Amniotic epithelial cell (primary cell): Measurements from ENCODE around the gene BSCL2.
"Not testable (repeated sequence)": the region's sequence is repeated elsewhere in the genome, so short reads cannot be mapped to it uniquely, and the experiment has no call there.

Experiments
- DNase-seq: peaks from one replicate; pipeline ENCODE4 v3.0.0-alpha.2; 2010; ENCODE audit warnings: low read depth

Gene BSCL2

DNA sequence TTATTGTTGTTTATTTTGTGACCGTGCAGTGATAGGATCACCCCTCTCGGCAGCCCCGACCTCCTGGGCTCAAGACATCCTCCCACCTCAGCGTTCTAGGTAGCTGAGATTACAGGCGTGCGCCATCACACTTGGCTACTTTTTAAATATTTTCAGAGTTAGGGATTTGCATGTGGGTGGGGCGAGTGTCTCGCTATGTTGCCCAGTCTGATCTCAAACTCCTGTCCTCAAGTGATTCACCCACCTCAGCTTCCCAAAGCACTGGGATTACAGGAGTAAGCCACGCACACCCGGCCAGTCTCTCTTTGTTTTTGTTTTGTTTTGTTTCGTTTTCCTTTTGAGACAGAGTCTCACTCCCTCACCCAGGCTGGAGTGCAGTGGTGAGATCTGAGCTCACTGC lies 52.9 kb downstream of the BSCL2 start:
- no peak for DNase-seq

DNA sequence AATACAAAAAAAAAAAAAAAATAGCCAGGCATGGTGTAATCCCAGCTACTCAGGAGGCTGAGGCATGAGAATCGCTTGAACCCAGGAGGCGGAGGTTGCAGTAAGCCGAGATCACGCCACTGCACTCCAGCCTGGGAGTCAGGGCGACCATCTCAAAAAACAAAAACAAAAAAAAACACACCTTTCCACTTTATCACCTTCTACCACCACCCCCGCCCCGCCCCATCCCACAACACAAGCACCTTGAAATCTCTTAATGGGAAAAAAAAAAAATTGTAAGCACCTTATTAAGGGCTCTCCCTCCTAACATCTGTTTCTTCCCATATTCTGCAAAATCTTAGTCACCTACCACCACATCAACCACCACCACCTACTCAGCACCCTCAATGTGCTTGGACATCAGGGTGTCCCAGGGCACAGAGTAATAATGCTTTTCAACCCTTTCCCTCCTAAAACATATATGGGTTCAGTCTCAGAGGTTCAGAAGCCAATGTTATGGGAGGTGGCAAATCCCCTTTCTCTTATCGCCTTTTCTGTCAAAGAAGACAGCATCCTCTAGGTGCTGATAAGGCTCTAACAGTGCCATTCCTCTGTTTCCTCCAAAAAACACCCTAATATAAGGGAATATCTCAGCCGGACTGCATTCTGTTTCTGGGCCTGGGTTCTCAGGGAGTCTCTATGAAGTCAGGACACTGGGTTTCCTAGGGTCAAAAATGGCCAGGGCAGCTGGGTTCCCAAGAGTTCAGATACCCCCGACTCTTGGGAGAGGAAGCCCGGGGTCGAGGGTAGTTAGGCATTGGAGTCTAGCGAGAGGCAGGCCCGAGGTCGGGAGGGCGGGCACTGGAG lies 54.8 kb downstream of the BSCL2 start:
- no peak for DNase-seq

DNA sequence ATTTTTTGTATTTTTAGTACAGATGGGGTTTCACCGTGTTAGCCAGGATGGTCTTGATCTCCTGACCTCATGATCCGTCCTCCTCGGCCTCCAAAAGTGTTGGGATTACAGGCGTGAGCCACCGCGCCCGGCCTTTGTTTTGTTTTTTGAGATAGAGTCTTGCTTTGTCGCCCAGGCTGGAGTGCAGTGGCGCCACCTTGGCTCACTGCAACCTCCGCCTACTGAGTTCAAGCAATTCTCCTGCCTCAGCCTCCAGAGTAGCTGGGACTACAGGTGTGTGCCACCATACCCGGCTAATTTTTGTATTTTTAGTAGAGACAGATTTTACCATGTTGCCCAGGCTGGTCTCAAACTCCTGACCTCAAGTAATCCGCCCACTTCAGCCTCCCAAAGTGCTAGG lies 56.9 kb downstream of the BSCL2 start:
- not testable (repeated sequence) for DNase-seq

DNA sequence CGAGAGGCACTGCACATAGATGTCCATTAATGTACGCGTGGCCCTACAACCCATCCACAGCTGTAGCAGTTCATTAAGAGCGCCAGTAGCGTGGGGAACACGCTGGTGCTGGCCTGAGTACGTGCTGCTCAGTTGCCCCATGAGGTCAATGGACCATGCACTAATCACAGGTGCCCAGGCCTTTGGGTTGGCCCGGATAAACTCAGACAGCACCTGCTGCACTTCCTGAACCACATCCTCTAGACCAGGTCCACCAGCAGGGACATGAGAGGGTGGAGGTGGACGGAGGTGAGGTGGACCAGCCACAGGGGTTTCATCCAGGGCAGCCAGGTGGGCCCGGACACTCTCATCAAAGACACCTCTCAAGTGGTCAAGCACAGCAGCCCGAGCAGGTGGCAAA lies 57.7 kb downstream of the BSCL2 start:
- DNase-seq = no peak

DNA sequence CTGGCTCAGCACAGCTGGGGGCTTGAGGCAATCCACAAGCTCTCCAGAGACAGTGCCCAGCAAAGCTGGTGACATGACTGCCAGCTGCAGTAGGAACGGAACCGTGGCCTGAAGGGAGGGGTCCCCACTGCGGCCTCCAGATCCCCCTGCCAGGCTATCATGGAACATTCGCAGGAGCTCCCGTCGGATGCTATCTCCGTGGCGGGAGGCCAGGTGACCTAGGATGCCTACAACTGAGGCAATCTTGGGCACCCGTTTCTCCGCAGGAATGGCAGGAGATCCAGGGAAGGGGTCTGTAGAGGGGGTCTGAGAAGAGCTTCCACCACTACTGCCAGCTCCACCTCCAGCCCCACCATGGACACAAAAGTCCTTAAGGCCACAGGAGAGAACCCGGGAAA lies 58.3 kb downstream of the BSCL2 start:
- DNase-seq = no peak

DNA sequence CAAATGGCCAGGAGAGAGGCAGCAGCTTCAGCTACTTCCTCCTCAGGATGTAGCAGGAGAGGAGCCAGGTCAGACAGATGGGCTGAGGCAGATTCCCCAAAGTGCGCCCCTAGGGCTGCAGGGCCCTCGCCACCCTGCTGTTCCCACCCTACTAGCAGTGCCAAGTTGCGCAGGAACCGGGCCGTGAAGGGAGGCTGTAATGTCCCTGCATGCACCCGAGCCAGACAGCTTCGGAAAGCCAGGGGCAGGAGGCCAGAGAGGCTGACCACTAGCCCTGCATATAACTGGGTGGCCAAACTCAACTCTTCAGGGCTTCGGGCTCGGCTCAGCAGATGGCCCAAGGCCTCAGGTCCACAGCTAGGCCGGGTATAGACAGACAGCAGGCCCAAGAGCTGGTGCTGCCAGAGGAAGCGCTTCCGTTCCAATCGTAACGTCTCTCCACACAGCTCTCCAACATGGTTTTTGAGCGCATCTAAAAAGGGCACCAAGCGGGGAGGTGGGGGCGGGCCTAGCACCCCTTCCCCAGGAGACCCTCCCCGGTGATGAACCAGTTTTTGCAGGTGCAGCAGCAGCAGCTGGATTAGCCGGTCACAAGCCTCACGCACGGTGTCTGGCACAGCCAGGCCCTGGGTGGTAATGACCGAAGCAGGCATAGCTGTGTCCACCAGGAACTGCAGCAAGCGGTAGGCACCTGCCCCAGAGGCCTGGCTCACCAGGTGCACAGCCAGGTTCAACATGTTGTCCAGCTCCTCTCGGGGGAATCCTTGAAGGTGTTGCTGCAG lies 58.8 kb downstream of the BSCL2 start:
- DNase-seq = no peak

DNA sequence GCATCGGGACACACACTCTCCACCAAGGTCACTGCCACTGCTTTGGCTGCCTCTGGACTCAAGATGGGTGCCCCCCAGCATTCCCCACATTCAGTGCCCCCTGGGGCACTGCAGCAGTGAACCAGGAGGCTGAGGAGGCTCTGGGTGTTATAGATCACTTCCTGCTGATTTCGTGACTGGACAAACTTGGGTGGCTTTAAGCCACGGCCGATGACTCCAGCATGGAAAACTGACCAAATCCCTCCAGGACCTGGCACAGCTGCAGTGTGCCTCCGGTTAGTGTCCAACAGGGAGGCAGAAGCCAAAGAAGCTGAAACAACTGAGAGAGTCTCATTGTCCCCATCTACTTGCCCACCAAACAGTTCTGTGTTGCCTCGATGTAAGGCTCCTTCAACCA lies 59.6 kb downstream of the BSCL2 start:
- no peak for DNase-seq

DNA sequence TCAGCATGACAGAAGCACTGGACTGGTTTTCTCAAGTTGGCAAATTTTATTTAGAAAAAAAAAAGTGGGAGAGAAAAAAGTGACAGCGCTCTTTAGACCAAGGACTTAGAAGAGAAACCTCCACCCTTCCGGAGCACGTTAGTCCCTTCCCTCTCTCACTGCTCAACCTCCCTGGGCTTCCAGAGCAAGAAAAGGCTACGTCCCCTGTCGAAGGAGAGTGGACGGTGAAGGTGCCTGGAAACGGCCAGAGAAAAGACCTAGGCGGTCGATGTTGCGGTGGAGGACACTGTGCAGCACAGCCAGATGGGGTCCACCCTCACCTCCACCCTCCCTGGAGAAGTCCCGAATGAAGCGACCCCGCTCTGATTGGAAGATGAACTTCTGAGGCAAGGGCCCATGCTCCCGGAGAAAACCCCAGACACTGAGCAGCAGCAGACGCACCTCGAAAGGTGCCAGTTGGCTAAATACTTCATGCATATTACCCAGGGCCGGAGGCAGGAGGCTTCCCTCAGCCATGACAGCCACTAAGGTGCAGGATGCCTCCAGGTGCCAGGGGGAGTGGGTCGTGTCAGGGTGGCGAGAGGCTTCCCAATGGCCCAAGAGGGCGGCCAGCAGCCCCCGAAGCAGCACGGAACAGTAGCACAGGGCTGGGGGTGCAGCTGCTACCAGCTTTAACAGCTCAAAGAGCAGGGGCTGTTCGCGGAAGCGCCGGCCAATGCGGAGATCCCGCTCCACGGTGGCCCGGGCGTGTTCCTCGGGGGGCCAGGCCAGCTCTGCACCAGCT lies 60.2 kb downstream of the BSCL2 start:
- no peak for DNase-seq

DNA sequence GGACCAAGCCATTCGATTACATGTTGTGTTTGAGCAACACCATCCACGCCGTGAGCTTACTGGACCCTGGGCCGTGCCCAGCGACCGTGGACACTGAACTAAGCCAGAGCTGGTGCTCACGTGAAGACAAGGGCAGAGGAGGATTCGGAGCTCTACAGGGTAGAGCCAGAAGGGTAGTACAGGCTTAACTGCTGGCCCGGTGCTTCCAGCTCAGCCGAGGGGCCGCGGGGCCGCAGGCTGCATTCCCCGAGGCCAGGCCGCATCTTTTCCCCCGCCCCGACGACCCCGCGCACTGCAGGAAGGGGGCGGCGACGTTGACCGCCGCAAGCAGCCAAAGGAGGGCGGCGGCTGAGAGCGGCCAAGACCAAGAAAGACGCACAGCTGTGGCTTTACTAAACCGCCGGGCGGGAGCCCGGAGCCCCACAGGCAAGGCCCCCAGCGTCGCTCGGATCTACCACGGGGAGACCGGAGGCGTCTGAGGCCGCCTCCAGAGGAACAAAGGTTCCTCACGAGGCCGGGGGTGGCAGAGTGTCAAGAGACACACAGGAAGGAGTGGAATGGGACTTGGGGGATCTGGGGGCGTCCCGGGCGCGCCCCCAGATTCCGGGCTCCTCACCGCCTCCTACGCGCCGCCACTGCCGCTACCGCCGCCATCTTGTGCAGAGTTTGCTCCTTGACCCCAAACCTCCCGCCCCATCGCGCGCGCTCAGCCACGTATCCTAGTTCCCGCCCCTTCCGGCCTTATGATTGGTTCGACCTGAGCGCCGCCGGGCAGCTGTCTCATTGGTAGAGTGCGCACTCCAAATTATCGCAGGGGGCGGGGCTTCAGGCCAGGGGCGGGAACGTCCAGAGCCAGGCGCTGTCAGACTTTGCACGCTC lies 61.0 kb downstream of the BSCL2 start, which contains the start of gene GANAB:
Gene GANAB (minus strand): TSS at position 668 of the 879 bp plus-strand sequence. CDS start 14 bp downstream, at position 654.
- DNase-seq = peak; percentile 95

DNA sequence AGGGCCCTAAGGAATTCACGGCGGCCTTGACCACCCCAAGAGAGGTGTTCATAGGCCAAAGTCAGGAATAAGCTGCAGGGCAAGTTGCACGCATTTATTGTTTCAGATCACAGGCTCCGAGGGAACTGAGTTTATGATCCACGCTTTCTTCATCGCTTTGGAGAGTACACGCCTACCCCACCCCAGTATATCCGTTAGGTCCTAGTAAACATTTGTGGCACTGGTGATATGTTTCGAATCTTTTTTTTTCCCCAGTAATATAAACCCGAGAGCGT lies 61.6 kb downstream of the BSCL2 start:
- DNase-seq = no peak

DNA sequence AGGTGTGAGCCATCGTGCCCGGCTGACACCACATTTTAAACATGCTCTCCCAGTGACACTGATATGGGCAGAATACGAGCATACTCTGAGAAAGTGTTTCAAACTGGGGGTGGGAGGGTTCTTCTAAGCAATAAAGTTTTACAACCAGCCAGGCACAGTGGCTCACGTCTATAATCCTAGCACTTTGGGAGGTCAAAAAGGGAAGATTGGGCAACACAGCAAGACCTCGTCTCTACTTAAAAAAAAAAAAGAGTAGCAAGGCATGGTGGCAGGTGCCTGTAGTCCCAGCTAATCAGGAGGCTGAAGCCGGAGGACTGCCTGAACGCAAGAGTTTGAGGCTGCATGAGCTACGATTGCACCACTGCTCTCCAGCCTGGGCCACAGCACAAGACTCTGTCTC lies 63.0 kb downstream of the BSCL2 start:
- DNase-seq = no peak
